Fibroblast of skin of left quadriceps (primary cell): ENCODE measurements around the gene TNNT3.
"Not testable (repeated sequence)": the region's sequence is repeated elsewhere in the genome, so short reads cannot be mapped to it uniquely, and the experiment has no call there.

ENCODE experiments used
- DNase-seq, 2 experiments: peaks; one replicate each; pipeline ENCODE4 v3.0.0-alpha.2; 2013; ENCODE audit warnings: low read depth in 2 of 2

The TNNT3 gene

DNA sequence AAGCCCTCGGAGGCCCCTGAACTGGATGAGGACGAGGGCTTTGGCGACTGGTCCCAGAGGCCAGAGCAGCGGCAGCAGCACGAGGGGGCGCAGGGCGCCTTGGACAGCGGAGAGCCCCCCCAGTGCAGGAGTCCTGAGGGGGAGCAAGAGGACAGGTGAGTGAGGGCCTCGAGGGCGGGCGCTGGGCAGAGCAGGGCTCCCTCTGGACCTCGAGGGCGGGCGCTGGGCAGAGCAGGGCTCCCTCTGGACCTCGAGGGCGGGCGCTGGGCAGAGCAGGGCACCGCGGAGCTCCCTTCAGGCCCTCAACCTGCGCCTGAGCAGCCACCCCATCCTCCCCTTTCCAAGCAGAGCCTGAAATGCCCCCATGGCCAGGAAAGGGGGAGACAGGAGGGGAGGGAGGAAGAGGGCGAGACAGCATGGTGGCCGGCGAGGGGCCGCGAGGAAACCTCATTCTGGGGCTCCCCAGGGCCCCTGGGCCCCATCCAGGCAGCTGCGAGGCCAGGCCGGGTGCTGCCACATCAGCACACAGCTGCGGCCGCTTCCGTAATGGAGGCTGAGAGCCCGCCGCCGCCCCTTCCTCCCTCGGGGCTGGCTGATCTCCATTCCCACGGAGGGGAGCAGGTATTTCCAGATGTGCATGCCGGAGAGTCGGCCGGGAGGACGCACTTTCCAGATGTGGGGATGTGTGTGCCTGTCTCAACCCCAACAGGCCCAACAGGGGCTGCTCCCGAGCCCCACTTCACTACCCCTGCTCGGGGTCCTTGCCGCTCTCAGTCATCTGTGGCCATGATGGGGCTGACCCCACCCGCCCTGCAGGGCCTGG lies 37.9 kb upstream of the TNNT3 start:
- DNase-seq = no peak

DNA sequence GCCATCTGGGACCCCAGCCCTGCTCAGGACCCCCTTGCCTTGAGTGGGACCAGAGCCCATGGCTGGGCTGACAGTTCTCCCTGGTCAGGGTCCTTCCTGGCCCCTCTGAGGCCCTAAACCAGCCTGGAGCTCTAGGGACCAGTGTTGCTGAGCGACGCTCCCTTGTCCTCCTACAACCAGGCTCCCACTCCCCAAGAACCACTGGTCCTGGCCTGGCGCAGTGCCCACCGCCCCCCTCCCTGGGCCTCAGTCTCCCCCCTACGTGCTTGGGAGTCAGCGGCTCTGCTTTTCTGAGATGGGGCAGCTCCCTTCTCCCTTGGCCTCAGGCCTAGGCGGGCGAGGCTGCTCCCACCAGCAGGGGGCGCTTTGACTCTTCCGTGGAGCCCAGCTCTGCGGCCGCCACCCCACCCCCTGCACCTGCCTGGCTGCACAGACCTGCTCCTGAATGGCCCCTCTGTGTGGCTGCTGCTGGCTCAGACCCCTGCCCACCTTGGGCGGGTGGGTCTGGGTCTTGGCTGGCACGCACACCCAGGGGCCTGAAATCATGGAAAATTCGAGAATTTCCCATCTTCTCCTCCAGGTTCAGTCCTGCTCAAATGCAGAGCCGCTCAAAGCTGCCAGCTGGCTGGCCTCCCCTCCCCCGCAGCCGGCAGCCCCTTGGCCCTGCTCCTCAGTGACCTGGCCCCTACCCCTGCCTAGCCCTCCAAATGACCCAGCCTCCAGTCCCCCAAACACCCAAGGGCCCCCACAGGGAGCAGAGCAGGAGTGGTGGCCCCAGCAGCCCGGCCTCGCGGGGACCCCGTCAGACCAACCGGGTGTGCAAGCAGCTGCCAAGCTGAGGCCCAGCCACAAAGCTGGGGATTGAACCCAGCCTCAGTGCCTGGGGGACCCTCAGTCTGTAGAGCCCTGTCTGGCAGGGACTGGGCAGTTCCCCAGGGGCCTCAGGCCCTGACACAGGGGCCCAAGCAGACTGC lies 37.0 kb upstream of the TNNT3 start:
- peak in 1 of 2 experiments; percentile 36 for DNase-seq

DNA sequence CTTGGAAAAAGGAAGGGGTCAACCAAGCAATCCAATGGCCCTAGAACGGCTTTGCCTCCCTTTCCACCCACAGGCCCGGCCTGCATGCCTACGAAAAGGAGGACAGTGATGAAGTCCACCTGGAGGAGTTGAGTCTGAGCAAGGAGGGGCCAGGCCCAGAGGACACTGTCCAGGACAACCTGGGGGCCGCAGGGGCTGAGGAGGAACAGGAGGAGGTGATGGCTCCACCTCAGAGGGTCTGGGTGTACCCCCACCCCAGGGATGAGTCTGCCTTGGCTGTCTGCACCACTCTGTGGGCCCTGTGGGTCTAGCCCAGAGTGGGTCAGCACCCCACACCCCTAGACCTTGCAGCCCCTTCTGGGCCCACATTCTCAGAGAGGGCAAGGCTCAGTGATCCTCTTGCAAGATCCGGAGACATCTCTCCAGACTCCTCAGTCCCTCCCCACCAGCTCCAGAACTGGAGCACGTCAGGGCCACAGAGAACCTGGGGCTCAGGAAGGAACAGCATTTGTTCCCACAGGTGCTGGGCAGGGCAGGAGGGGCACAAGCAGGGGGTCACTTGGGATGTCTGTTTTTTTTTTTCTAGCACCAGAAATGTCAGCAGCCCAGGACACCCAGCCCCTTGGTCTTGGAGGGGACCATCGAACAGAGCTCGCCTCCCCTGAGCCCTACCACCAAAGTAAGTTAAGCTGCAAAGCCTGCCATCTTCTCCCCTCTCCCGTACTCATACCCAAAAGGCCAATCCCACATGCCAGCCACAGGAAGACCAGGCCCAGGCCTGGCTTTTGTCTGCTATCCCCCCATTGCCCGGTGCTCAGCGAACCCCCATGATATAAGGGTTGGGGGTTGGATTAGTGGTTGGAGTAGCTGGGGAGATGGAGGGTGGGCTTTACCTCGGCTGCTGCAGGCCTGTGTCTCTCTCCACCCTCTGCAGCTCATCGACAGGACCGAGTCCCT lies 35.9 kb upstream of the TNNT3 start:
- no peak for DNase-seq

DNA sequence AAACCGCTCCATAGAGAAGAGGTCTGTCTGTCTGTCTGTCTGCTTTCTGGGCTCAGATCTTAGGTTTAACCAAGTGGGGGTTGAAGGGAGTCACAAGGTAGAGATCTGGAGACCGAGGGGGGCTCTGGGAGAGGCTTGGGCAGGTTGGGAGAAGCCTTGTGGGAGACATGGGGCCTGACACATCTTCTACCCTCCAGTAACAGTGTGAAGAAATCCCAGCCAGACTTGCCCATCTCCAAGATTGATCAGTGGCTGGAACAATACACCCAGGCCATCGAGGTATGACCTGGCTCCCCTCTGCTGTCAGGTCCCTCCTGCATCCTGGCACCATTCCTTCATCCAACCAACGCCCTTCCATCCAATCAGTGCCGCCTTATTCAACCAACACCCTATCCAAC lies 35.2 kb upstream of the TNNT3 start:
- no peak for DNase-seq

DNA sequence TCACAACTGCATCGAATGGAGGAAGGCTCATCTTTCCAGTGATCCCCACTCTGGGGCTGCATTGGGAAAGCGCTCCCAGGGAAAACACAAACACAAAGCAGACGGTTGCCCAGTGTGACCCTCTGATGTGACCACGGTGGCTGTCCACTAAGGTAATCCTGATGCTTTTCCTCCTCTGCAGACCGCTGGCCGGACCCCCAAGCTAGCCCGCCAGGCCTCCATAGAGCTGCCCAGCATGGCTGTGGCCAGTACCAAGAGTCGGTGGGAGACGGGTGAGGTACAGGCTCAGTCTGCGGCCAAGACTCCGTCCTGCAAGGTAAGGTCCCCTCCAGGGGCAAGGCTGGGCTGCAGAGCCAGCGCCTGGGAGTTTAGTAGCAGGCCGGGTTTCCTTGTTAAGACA lies 33.0 kb upstream of the TNNT3 start:
- DNase-seq = not testable (repeated sequence)

DNA sequence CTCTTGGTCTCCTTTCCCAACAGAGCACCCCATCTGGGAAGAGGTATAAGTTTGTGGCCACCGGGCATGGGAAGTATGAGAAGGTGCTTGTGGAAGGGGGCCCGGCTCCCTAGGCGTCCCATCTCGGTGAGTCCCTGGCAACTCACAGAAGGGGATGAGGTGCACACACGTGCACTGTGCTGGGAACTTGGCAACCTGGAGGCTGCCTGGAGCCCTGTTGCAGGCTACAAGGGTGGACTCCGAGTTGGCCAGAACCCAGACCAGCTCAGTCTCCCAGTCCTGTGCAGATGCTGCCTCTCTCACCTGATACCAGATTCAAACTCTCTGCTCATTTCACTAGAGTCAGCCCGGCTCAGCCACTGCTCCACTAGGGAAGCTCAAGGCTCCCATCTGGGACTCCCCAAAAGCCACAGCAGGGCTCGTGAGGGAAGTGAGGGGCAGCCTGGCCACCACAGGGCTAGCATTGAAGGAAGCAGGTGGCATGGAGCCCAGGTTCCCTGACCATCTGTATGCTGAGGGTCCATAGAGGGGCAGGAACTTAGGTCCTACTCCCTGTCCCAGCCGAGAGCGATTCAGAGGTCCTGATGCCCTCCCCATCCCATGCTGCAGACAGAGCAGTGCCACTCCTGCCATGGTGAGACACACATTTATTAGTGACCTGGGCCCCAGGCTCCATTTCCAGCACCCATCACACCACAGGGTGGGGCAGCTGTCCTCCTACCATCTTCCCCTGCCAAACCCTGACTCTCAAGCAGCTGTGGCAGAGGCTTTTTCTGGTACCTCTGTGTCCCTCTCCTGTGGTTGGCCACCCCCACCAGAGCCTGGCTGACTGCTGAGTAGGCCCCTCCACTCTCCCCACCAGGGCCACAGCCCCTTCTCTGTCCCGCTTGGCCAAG lies 31.8 kb upstream of the TNNT3 start:
- DNase-seq = no peak

DNA sequence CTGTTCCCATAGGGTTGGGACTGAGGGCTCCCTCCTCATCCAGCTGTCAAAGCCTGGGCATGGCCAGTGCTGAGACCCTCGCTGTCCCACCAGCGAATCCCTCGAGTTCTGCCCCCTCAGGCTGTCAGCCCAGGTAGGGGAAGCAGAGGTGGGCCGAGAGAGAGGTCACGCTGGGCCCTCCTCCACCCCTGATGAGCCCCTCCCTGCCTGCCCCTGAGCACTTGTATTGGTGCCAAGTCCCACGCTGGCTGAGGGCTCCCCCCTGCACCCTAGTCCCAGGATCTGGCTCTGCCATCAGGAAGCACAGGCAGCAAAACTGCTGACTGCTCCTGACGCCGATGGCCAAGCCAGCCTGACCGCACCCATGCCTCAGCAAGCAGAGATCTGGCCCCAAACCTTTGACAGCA lies 31.2 kb upstream of the TNNT3 start:
- DNase-seq = no peak

DNA sequence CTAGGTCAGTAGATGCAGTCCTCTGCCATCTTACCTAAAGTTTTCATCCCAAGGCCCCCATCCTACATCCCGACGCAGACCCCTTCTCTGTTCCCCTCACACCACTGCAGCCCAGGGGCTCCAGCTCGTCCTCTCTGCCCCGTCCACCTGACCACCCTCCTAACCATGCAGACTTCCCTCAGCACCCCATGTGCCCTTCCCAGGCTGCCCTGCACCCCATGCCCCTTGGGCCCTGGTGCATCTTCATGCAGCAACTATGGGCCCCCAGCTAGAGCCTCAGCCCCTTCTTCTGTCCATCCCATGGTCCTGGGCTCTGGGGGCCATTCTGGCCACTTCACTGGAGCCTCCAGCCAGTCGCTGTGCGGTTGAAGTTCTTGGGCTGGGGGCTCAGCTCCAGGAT lies 30.7 kb upstream of the TNNT3 start:
- no peak for DNase-seq

DNA sequence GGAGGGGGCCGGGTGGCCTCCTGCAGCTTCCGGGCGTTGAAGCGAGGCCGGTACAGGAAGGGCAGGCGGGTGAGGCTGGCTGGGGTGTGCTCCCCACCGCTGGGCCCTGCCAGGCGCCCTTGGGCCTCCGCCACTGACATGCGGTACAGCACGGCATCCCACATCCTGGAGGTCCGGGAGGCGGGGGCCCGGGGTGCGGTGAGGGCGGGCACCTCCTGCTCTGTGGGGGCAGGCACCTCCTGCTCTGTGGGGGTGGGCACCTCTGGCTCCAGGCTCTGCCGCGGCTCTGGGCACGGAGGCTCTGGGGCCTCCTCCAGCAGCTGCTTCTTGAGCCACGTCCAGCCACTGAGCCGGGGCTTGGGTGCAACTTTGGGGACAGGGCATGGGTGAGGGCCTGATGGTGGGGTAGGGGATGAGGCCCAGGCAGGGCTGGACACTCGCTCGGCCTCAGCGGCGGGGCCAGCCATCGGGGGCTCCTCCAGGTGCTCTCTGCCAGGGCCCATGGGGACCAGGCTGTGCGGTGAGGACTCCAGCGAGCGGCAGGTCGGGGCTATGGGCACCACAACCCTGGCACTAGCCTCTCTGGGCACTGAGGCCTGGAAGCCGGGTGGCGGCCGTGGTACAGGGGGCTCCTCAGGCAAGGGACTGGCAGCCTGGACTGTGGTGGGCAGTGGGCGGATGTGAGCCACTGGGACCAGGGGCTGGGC lies 30.1 kb upstream of the TNNT3 start:
- no peak for DNase-seq

DNA sequence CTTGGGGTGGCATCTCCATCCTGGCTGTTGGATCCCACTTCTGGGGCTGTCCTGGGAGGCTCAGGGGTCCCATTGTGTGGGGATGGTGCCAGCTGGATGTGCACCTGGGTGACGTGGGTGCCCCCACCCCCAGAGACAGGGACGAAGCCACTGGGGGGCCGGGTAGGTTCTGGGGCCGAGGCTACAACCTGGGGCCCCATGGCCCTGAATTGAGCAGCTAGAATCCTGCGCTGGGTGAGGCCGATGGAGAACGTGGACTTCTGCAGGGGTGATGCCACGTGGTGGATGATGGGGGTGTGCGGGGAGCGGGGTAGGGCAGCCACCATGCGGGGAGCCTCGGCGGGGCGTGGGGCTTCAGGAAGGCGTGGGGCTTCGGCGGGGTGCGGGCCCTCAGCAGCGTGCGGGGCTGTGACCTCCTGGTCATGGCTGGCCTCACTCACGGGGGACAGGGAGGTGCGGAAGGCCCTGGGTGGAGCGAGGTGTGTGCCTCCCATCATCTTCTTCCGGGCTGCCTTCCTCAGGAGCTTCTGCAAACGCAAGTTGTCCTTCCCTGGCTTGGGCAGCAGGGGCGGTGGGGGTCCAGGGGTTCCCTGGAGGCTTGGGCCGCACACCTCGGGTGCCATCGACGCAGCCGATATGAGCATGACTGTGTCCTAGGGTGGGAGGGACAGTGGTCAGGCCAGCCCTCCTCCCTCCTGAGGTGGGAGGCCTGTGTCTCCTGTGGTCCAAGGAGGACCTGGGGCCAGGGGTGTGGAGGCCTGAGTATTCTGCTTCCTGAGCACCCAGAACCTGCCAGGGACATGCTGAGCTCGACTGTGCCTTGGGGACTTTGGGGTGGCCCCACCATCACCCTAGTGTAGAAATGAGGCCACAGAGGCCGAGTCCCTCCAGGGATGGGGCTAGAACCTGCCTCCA lies 29.3 kb upstream of the TNNT3 start:
- no peak for DNase-seq

DNA sequence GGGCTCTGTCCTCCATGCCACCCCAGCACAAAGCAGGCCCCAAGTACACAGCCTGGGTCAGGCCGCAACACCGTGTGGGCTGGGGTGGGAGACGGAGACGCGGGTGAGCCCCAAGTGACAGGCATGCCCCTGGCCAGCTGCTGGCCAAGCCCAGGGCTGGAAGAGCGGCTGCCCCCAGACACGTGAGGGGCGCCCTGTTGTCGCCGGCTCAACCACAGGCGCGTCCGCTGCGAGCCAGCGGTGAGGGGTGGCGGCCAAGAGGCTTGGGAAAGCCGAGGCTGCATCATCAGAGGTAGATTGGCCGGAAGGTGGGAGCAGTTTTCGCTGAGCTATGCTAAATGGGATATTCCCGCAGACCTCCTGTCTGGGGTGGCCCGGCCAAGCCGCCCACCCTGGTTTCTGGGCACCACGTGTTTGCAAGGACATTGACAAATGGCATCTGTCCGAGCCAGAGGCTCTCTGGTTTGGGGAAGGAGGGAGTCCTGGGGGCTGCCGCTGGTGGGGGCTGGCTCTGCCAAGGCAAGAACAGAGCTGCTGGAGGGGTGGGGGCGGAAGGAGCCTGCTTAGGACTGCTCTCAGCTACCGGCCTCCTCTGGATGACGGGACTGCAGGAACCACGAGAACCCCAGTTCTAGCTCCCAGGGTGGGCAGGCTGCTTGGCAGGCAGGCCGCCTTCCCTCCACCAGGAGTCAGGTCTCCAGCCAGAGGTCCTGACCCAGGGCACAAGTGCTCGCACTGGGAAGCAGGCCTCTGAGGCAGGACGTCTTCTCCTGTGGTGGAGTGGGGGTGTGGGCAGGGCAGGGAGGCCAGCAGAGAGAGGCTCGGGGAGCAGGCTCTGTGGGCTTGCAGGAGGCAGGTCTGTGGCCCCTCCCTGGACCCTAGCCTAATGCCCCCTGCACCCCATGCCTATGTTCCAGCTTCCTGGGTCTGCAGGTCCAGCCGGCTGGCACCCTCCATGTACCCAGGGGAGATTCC lies 28.4 kb upstream of the TNNT3 start:
- no peak for DNase-seq

DNA sequence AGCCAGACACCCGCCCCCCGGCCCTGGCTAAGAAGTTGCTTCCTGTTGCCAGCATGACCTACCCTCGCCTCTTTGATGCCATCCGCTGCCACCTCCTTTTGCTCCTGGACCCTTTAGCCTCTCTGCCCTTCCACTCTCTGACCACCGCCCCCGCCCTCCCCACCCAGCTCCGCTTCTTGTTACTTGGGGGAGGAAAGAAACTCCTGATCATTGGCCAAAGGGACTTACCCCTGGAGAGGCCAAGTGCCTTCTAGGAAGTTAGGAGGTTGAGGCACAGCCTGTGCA lies 27.7 kb upstream of the TNNT3 start, which contains the start of gene PRR33:
Gene PRR33, minus strand, starts transcription at position 65 of the 285 bp plus-strand sequence. CDS start 1,311 bp downstream, outside the sequence.
- no peak for DNase-seq

DNA sequence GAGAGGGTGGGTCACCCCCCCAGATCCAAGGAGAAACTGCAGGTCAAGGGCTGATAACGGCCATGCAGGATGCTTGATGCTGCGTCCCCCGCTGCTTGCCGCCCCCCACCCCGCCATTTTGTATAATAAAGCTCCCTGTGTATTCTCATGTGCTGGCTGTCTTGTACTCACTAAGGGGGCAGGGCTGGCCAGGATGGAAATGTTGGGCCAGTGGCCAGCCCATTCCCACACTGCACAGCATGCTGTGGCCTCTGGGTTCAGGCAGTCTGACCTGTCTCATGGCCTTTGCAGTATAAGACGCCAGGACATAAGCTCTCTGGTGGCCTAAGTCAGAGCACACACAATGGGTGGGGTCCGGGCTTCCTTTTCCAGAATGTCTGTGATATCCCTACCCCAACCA lies 27.4 kb upstream of the TNNT3 start:
- no peak for DNase-seq

DNA sequence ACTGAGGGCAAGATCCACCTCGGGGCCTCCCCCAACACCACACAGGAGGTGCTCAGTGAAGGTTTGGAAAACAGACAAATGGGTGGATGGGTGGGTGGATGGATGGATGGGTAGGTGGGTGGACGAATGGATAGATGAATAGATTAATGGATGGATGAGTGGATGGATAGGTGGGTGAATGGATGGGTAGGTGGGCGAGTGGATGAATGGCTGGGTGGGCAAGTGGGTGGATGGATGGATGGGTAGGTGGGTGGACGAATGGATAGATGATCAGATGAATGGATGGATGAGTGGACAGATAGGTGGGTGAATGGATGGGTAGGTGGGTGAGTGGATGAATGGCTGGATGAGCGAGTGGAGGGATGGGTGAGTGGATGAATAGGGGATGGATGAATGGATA lies 26.9 kb upstream of the TNNT3 start:
- DNase-seq = no peak

DNA sequence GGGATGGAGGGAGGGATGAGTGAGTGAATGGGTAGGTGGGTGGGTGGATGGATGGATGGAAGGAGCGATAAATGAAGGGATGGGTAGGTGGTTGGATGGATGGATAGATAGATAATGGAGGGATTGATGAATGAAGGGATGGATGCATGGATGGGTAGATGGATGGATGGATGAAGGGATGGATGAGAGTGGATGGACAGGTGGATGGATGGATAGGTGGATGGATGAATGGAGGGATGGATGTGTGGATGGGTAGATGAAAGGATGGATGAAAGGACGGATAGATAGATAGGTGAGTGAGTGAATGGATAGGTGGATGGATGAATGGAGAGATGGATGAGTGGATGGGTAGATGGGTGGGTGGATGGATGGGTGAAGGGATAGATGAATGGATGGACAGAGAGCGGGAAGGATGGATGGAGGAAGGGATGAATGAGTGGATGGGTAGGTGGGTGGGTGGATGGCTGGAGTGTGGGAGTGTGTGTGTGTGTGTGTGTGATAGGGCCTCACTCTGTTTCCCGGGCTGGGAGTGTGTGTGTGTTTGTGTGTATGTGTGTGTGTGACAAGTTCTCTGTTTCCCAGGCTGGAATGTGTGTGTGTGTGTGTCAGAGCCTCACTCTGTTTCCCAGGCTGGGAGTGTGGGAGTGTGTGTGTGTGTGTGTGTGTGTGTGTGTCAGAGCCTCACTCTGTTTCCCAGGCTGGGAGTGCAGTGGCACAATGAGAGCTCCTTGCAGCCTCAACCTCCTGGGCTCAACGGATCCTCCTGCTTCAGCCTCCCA lies 25.7 kb upstream of the TNNT3 start:
- no peak for DNase-seq

DNA sequence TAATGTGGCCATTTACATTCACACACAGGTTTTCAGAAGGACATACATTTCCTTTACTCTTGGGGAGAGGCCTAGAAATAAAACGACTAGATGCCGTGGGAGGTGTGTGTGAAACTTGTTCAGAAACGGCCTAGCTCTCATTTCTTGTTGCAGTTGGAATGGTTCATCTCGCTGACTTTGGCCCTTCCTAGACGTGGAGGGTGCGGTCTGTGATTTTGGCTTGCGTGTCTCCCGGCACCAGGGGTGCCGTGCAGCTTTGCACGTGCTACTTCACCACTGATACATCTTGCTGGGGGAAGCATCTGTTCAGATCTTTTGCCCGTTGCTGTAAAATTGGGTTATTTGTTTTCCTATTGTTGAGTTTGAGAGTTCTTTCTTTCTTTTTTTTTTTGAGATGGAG lies 24.7 kb upstream of the TNNT3 start:
- DNase-seq = no peak

DNA sequence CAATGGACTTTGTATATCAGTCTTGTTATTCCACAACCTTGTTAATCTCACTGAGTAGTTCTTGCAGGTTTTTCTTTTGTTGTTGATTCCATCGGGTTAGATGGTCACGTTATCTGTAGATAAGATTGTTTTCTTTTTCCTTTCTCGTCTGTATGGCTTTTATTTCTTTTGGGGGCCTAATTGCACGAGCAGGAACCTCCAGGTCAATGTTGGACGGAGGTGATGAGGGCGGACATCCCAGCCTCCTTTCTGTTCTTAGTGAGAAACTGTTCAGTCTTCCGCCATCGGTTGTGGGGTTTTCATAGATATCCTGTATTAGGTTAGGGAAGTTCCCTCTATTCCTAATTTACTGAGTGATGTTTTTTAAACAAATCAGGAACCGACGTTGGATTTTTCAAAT lies 23.0 kb upstream of the TNNT3 start:
- no peak for DNase-seq
